Stimulated activated naive B cell treated with anti-CD40 and anti-IgM and Interleukin-4, amounts not matched to agents 10 μg/mL and 1 μg/mL and 100 μg/mL, for 72 hours (primary cell): ENCODE data around the gene PRR35.

Source experiments
- ATAC-seq, 2 donors: fragments of 150-1000 bp; cut with Tn5 transposase; replicated peaks; 2 replicates each; pipeline ENCODE4 v1.10.0; 2021; ENCODE audit warnings: moderate library complexity in 1 of 2
- DNase-seq: peaks from one replicate; pipeline ENCODE4 v3.0.0; 2021
- H3K27ac Mint-ChIP-seq: one replicate; pipeline ENCODE4 v1.8.0; 2022; ENCODE audit warnings: mild to moderate bottlenecking, mixed read lengths
- H3K27me3 Mint-ChIP-seq, 2 donors: one replicate each; pipeline ENCODE4 v1.8.0; 2022; ENCODE audit warnings: mixed read lengths in 2 of 2
- H3K36me3 Mint-ChIP-seq, 2 donors: one replicate each; pipeline ENCODE4 v1.8.0; 2022; ENCODE audit warnings: mixed read lengths in 2 of 2, mild to moderate bottlenecking in 1 of 2
- H3K4me1 Mint-ChIP-seq, 2 donors: one replicate each; pipeline ENCODE4 v1.8.0; 2022; ENCODE audit warnings: mixed read lengths in 2 of 2, mild to moderate bottlenecking in 1 of 2
- H3K4me3 Mint-ChIP-seq, 2 donors: one replicate each; pipeline ENCODE4 v1.8.0; 2022; ENCODE audit warnings: mild to moderate bottlenecking in 2 of 2, mixed read lengths in 2 of 2, moderate library complexity in 1 of 2
- H3K9me3 Mint-ChIP-seq, 2 donors: one replicate each; pipeline ENCODE4 v1.8.0; 2022; ENCODE audit warnings: mixed read lengths in 2 of 2, mild to moderate bottlenecking in 1 of 2

The PRR35 gene

DNA sequence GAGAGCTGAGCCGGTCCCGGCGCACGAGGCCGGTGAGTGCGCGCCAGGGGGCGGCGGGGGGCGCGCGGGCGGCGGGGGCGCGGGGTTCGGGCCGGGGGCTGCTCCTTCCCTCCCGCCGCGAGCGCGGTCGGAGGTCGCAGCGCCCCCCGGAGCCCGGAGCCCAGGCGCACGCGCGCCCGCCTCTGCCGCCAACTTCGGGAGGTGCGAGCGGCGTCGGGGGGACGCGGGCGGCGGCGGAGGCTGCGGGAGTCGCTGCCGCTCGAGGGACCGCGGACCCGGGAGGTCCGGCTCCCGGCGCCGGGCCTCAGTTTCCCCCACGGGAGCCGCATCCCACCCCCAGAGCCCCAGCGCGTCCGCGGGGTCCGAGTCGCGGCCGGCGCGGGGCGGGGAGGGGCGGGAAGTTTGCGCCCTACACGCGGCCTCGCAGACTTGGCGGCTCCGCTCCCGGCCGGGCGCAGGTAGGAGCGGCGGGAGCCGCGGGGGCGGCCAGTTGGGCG lies at the start of gene PRR35:
Gene PRR35, plus strand, starts transcription at position 191 of the 497 bp plus-strand sequence. CDS start 2,901 bp downstream, outside the sequence.
- H3K36me3 Mint-ChIP-seq = peaks cover 0 to 2% of the 10 kb centered on the region in 2 donors
- H3K4me3 Mint-ChIP-seq = peak within 1 kb of the TSS in 1 of 2 donors; percentile 36
- no peaks in the 10 kb centered on the region for H3K9me3 Mint-ChIP-seq

DNA sequence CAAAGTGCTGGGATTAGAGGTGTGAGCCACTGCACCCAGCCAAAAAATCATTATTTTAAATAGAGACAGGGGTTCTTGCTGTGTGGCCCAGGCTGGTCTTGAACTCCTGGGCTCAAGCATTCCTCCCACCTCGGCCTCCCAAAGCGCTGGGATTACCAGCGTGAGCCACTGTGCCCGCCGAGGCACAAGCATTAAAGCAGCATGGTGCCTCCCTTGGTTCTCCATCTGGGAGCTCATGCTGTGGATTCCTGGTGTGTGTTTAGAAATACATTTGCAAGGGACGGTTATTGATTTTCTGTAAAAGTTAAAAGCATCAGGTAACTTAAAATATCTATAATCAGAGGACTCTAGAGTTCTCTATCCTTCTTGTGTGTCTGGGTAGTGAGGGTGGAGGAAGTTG lies 47.4 kb upstream of the PRR35 start:
- Mint-ChIP-seq H3K4me1 (peaks cover 0 to 5% of the 10 kb centered on the region in 2 donors), H3K27me3 (no peaks in the 10 kb centered on the region), H3K4me3 (no peak overlapping the region), H3K36me3 (peaks cover 21 to 33% of the 10 kb centered on the region in 2 donors), H3K9me3 (no peaks in the 10 kb centered on the region), H3K27ac (no peak overlapping the region)
- DNase-seq (no peak), ATAC-seq (no peak)

More for the DNA sequence above, at the start of gene PRR35:
- peaks cover under 1 to 7% of the 10 kb centered on the region in 2 donors for H3K4me1 Mint-ChIP-seq
- ATAC-seq (no peak), DNase-seq (no peak)
- H3K27me3 Mint-ChIP-seq = peaks cover 20 to 38% of the 10 kb centered on the region in 2 donors
- H3K27ac Mint-ChIP-seq = no peak within 1 kb of the TSS

DNA sequence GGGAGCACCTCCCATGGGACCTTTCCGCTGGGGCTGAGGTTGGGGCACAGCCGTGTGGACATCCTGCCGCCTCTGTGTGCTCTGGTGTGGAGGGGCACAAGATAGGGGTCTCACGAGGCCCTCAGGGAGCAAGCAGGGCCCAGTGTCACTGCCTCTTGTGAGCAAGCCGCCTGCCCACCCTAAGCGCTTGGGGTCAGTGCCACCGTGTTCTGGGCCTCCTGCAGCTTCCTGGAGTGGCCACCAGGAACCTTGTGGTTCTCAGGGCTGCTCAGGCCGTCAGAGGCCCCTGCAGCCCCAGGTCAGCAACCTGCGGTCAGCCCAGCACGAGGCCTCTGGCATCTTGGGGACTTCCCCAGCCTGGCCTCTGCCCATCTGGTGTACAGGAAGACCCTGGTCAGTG lies 46.2 kb upstream of the PRR35 start:
- H3K27me3 Mint-ChIP-seq = no peaks in the 10 kb centered on the region
- no peak overlapping the region for H3K4me3 Mint-ChIP-seq
- H3K27ac Mint-ChIP-seq = peak overlapping the region; percentile 47
- ATAC-seq (no peak), DNase-seq (no peak)
- no peaks in the 10 kb centered on the region for H3K9me3 Mint-ChIP-seq
- H3K36me3 Mint-ChIP-seq = peaks cover 21 to 31% of the 10 kb centered on the region in 2 donors
- peaks cover 0 to 5% of the 10 kb centered on the region in 2 donors for H3K4me1 Mint-ChIP-seq

DNA sequence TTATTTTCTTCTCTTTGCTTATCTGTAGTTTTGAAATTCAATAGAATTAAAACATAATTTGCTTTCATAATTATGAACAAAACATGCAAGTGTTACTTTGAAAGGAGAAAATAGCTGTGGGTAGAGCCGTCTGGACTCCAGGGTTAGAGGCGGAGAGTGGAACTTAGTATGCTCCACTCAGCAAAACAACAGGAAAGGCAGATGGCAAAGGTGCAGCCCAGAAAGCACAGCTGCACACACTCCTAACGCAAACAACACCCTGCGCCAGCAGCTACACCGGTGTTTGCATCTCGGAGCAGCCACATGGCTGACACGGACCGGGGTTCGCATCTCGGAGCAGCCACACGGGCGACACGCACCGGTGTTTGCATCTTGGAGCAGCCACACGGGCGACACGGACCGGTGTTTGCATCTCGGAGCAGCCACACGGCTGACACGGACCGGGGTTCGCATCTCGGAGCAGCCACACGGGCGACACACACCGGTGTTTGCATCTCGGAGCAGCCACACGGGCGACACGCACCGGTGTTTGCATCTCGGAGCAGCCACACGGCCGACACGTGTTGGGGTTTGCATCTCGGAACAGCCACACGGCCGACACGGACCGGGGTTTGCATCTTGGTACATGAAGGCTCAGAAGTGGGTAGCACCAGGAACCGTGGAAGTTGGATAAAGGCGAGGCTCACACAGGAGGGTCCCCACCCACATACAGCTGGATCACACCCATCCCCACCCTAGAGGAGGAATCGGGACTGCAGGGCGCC lies 44.8 kb upstream of the PRR35 start:
- Mint-ChIP-seq H3K27me3 (no peaks in the 10 kb centered on the region), H3K27ac (no peak overlapping the region), H3K36me3 (peaks cover 24 to 35% of the 10 kb centered on the region in 2 donors), H3K4me3 (no peak overlapping the region), H3K4me1 (peaks cover 0 to 5% of the 10 kb centered on the region in 2 donors), H3K9me3 (no peaks in the 10 kb centered on the region)
- no peak for DNase-seq
- no peak for ATAC-seq

DNA sequence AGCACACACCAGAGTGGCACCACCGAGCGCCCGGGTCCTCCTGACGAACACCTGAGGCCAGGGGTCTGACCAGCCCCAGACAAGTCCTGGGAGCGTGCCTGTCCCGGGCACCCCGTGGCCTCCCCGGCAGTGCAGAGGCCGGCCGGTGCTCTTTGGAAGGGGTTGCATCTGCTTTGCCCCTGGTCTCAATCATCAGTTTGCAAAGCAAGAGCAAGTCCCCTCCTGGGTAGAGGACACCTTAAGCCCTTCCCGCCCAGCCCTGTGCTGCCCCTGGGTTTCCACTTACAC lies 44.3 kb upstream of the PRR35 start:
- Mint-ChIP-seq H3K4me1 (peaks cover 0 to 5% of the 10 kb centered on the region in 2 donors), H3K27me3 (no peaks in the 10 kb centered on the region), H3K4me3 (no peak overlapping the region), H3K36me3 (peaks cover 24 to 35% of the 10 kb centered on the region in 2 donors), H3K9me3 (no peaks in the 10 kb centered on the region), H3K27ac (no peak overlapping the region)
- DNase-seq (no peak), ATAC-seq (no peak)

DNA sequence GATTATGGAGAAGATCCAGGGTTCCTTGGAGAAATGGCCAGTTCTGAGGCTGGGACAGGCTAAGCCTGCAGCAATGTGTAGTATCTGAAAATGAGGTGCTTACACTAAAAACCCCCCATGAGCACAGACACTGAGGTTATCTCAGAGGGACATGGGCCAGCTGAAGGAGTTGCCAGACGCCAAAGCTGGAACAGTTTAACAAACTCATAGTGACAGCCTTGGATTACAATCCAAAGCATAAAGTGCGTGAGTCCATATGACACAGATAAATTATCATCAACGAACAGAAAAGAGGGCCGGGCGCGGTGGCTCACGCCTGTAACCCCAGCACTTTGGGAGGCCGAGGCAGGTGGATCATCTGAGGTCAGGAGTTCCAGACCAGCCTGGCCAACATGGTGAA lies 43.9 kb upstream of the PRR35 start:
- H3K27ac Mint-ChIP-seq = no peak overlapping the region
- H3K4me1 Mint-ChIP-seq = peaks cover 0 to 5% of the 10 kb centered on the region in 2 donors
- no peaks in the 10 kb centered on the region for H3K27me3 Mint-ChIP-seq
- no peaks in the 10 kb centered on the region for H3K9me3 Mint-ChIP-seq
- DNase-seq = no peak
- no peak overlapping the region for H3K4me3 Mint-ChIP-seq
- H3K36me3 Mint-ChIP-seq = peaks cover 26 to 35% of the 10 kb centered on the region in 2 donors
- no peak for ATAC-seq

DNA sequence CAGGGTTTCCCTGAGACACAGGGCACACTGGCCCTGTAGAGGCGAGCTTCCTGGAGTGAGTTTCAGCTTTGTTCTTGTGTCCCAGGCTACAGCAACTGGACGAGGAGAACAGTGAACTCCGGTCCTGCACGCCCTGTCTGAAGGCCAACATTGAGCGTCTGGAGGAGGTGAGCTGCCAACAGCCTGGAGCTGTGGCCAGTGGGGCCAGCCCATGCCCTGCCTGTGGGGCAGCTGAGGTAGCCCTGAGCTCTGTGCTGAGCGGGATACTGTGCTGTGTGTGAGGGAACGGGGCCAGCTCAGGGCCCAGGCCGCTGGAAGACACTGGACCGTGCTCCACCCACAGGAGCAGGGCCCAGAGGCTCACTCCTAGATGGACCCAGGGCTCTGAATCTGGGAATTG lies 41.3 kb upstream of the PRR35 start:
- Mint-ChIP-seq H3K4me3 (no peak overlapping the region), H3K9me3 (no peaks in the 10 kb centered on the region), H3K4me1 (peaks cover 4 to 16% of the 10 kb centered on the region in 2 donors), H3K27me3 (no peaks in the 10 kb centered on the region), H3K36me3 (peaks cover 31 to 33% of the 10 kb centered on the region in 2 donors), H3K27ac (no peak overlapping the region)
- DNase-seq = no peak
- no peak for ATAC-seq

DNA sequence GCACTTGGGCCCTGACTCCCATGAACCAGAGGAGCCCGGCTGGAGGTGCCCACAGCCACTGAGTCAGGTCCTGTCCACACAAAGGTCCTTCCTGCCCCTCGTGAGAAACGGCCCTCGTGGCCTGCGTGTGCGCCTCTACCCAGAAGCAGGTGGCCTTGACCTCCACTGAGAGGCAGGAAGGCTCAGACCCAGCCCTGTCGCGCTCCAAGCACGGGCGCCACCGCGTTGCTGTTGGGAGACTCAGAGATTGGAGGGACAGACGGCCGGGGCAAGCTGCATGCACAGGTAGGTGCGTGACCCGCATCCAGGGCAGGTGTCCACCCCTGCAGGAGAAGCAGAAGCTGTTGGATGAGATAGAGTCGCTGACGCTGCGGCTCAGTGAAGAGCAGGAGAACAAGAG lies 40.8 kb upstream of the PRR35 start:
- H3K4me3 Mint-ChIP-seq = no peak overlapping the region
- H3K36me3 Mint-ChIP-seq = peaks cover 30 to 34% of the 10 kb centered on the region in 2 donors

DNA sequence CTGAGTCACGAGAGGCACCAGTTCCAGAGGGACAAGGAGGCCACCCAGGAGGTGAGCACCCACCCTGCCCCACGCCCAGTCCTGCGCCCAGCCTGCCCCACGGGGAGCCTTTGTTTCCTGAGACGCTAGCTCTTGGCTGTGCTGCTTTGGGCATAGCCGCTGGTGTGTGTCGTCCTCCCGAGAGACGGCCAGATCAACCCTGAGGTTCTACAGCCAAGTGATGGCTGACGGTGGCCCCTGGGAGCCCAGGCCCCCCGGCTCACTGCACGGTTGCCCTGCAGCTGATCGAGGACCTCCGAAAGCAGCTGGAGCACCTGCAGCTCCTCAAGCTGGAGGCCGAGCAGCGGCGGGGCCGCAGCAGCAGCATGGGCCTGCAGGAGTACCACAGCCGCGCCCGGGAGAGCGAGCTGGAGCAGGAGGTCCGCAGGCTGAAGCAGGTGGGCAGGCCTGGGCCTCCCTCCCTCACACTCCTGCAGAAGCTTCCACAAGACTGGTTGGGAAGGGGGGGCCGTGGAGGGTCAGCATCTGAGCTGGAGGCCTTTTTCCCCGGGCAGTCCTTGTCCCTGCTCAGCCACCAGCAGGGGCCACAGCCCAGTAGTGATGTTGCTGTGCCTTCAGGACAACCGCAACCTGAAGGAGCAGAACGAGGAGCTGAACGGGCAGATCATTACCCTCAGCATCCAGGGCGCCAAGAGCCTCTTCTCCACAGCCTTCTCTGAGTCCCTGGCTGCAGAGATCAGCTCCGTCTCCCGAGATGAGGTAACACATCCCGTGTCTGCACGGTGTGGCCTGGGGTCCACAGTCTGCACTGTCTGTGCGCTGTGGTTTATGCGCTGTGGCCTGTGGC lies 40.1 kb upstream of the PRR35 start:
- Mint-ChIP-seq H3K27ac (no peak overlapping the region), H3K36me3 (peaks cover 24 to 32% of the 10 kb centered on the region in 2 donors), H3K4me1 (peaks cover 10 to 24% of the 10 kb centered on the region in 2 donors), H3K4me3 (no peak overlapping the region), H3K9me3 (no peaks in the 10 kb centered on the region), H3K27me3 (no peaks in the 10 kb centered on the region)
- no peak for DNase-seq
- no peak for ATAC-seq

More for the DNA sequence above, 40.8 kb upstream of the PRR35 start:
- Mint-ChIP-seq H3K27me3 (no peaks in the 10 kb centered on the region), H3K9me3 (no peaks in the 10 kb centered on the region), H3K27ac (peak overlapping the region; percentile 6), H3K4me1 (peaks cover 10 to 18% of the 10 kb centered on the region in 2 donors)
- DNase-seq = no peak
- ATAC-seq = no peak

DNA sequence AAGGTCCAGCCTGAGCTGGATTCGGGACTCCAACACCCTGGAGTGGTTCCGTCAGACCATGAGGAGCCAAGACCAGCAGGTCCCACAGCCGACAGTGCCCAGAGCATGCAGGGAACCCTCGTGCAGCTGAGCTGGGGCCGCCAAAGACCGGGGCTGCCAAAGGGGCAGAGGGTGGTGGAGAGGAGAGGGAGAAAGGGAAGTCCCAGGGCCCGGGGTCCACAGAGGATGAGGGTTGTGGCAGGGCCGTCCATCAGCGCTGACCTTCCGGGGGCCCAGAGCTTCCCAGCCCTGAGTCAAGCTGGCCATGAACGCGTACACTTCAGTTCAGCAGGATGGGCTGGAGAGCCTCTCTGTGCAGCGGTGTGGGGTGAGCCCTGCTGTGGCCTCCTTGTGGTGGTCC lies 39.3 kb upstream of the PRR35 start:
- ATAC-seq = no peak
- Mint-ChIP-seq H3K27me3 (no peaks in the 10 kb centered on the region), H3K4me3 (no peak overlapping the region), H3K9me3 (no peaks in the 10 kb centered on the region), H3K36me3 (peaks cover 29 to 32% of the 10 kb centered on the region in 2 donors), H3K4me1 (peaks cover 18 to 31% of the 10 kb centered on the region in 2 donors), H3K27ac (no peak overlapping the region)
- DNase-seq = no peak

DNA sequence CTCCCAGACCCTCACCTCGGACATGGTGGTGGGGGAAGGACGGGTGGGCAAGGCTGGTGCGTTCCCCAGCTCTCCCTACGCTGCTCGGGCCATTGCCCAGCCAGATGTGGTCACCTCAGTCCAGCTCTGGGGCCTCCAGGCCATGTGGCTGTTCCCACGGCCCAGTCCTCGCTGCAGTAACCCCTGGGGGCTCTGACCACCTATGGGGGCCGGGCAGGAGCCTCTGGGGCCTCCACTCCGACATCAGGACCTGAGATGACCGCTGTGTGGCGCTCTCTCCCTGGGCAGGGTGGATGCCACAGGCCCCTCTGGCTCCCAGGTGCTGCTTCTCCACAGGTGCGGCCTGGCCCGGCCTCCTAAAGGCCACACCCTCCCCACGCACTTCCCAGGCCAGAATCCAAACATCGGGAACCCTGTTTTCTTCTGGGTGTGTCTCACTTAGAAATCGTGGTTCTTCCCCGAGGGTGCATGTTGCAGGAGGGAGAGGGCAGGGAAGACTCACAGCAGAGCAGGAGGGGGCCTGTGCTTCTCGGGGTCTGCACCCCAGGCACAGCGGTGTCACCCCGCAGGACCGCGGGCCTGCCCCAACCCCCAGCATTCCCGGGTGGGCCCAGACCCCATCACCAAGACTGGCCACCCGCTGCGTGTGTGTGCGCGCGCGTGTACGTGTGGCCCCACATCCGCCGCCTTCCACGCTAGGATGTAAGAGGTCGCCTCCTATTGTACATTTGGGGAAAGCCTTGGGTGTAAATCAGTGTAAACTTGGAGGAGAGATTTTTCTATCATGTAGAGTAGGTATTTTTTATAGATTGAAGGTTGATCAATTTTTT lies 38.6 kb upstream of the PRR35 start:
- Mint-ChIP-seq H3K36me3 (peaks cover 25 to 29% of the 10 kb centered on the region in 2 donors), H3K9me3 (no peaks in the 10 kb centered on the region), H3K27me3 (no peaks in the 10 kb centered on the region), H3K4me1 (peaks cover 20 to 39% of the 10 kb centered on the region in 2 donors), H3K4me3 (no peak overlapping the region), H3K27ac (peak overlapping the region; percentile 25)
- no peak for ATAC-seq
- no peak for DNase-seq

DNA sequence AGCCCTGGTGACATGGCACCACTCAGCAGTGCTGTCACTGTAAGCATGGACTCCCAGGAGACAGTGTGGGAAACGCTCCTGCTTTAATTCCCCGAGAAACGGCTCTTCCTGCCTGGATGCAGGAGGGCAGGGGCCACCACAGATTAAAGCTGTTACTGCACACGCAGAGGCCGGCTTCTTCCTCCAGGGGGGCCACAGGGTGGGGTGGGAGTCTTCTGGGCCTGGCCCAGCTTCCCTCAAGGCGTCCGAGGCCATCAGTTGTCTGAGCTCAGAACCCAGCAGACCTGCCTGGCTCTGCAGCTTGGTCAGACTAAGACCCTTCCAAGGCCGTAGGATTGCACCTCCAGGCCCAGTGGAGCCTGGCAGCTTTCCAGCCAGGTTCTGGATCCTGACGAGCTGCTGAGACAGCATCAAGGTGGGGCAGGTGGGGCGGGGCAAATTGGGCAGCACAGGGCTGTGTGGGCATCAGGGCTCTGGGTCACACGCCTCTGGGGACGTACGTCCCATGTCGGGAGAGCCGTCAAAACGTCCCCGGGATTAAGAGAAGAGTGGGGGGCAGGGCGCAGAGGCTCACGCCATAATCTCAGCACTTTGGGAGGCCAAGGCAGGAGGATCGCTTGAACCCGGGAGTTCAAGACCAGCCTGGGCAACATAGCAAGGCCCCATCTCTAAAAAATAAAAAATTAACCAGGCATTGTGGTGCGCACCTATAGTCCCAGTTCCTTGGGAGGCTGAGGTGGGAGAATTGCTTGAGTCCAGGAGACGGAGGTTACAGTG lies 37.7 kb upstream of the PRR35 start:
- Mint-ChIP-seq H3K27me3 (no peaks in the 10 kb centered on the region), H3K36me3 (peaks cover 21 to 24% of the 10 kb centered on the region in 2 donors), H3K27ac (no peak overlapping the region), H3K9me3 (no peaks in the 10 kb centered on the region), H3K4me3 (no peak overlapping the region), H3K4me1 (peaks cover 21 to 42% of the 10 kb centered on the region in 2 donors)
- ATAC-seq (no peak), DNase-seq (no peak)

DNA sequence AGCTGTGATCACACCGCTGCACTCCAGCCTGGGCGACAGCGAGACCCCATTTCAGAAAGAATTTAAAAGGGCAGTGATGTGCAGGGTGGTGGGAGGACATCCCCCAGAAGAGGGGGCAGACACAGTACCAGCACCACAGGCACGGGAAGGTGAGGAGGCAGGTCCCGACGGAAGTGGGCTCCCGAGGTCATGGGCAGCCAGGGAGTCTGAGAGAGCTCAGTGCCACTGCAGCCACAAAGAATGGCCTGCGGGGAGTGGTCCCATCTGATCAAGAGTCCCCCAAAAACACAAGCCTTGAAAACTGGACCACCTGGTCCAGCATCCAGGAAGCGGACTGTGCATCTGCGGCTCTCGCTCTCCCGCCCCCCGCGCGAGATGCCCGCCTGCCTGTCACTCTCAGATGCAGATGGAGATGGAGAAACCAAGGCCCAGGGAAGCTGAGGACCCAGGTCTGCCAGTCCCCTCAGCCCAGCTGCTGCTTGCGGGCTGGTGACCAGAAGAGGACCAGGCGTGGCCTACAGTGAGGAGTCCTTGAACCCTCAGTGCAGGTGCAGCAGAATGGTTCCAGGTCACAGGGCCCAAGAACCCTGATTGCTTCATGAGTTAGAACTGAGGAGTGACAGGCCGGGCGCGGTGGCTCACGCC lies 37.0 kb upstream of the PRR35 start:
- ATAC-seq (no peak), DNase-seq (no peak)
- no peak overlapping the region for H3K4me3 Mint-ChIP-seq
- peaks cover 21 to 24% of the 10 kb centered on the region in 2 donors for H3K36me3 Mint-ChIP-seq
- H3K4me1 Mint-ChIP-seq = peaks cover 21 to 42% of the 10 kb centered on the region in 2 donors
- no peaks in the 10 kb centered on the region for H3K27me3 Mint-ChIP-seq
- H3K27ac Mint-ChIP-seq = peak overlapping the region; percentile 80
- no peaks in the 10 kb centered on the region for H3K9me3 Mint-ChIP-seq
